Measurements from ENCODE around the gene CHRNE.

CHRNE gene

DNA sequence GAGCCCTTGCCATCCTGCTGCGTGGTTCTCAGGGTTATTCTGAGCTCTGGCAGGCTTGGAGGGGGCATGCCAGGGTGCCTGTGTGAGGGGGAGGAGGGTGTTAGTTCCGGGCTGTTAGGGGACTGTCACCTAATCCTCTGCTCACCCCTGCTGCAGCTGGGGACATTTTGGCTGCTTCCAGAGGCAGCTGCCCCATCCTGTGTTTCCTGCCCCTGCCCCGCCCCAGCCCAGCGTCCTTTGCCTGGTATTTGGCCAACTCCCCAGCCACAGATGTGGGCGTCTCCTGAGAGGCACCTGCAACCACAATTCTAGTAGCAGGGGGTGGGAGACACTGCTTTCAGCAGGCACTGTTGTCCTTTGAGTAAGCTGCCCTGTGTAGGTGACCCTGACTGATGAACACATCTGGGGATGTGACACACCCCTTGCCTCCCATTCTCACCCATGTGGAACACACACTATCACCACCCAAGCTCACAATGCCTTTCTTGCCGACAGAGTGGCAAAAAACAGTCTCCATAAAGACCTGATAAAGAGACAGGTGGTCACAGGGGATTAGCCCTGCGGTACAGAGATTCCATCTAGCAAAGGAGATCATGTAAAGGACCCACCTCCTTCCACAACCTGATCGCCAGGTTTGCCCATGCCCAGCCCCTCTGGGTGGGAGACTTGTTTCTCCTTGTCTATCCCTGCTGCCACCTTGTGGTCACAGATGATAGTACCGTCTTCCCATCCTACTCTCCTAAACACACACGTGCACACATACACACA is at the start of gene CHRNE:
TSS of gene CHRNE (minus strand) at position 48 of the 768 bp plus-strand sequence. CDS start at position 13, 35 bp downstream.
- in situ Hi-C loops (cut with HindIII; ENCODE audit: low sequenced_read_pairs): no loop called here

- in situ Hi-C loops (cut with HindIII; ENCODE audit: low sequenced_read_pairs): no loop called here
These were observed 48.6 kb upstream of the CHRNE start for GRCh38 chr17:4951486-4951885.

- in situ Hi-C loops (cut with HindIII; ENCODE audit: low sequenced_read_pairs): no loop called here
These were observed 47.9 kb upstream of the CHRNE start, which contains the start of gene ENO3 for GRCh38 chr17:4950746-4951204. ENO3 (plus strand) TSS chr17:4951119; CDS start chr17:4951830, 711 bp downstream.

- in situ Hi-C loops (cut with HindIII; ENCODE audit: low sequenced_read_pairs): no loop called here
These were observed 47.3 kb upstream of the CHRNE start for GRCh38 chr17:4950075-4950745.

GRCh38 chr17:4949321-4950074 is 46.6 kb upstream of the CHRNE start:
- in situ Hi-C loops (cut with HindIII; ENCODE audit: low sequenced_read_pairs): loop anchor here (5.0 kb wide), 1 partner anchor 53 kb away; no protein-coding TSS in a partner anchor

- in situ Hi-C loops (cut with HindIII; ENCODE audit: low sequenced_read_pairs): loop anchor here (5.0 kb wide), 1 partner anchor 53 kb away; no protein-coding TSS in a partner anchor
These were observed 46.0 kb upstream of the CHRNE start for GRCh38 chr17:4948931-4949320.

- in situ Hi-C loops (cut with HindIII; ENCODE audit: low sequenced_read_pairs): loop anchor here (5.0 kb wide), 1 partner anchor 54 kb away; no protein-coding TSS in a partner anchor
These were observed 45.5 kb upstream of the CHRNE start, which contains the start of gene PFN1 for GRCh38 chr17:4948166-4948930. PFN1 (minus strand) TSS chr17:4948530; CDS start chr17:4948394, 136 bp downstream.

DNA sequence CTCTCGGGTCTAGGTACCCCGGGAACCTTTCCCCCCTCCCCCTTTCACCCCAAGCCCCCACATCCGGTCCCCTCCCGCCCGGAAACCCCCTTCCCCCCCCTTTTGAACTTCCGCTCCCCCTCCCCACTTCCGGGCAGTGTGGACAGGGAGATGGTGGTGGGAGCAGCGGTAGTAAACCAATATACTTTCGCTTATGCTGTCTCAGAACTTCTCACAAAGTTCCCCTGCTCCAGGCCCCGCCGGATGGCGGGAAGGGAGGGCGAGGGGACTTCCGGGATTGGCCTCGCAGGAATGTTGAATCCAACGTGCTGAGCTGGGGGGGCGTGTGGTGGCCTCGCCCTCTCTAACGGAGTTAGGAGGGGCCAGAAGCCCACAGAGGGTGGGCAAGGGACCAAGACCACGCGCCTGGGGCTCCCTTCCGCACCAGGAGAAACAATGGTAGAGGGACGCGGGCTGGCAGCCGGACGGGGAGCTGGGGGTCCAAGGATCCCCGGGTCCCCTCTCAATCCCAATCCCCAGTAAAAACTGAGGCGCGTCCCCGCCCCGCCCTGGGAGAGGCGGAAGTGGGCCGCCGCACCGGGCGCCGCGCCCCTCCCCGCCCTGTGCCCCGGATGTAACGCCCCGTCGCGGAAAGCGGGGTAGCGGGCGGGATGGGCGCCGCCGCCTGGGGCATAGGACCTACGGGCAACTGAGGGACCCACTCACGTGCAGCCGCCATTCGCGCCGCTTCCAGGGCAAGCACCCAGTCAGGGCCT is 44.7 kb upstream of the CHRNE start:
- in situ Hi-C loops (cut with HindIII; ENCODE audit: low sequenced_read_pairs): loop anchor here (5.0 kb wide), 1 partner anchor 55 kb away; no protein-coding TSS in a partner anchor

GRCh38 chr17:4947010-4947410 is 44.1 kb upstream of the CHRNE start:
- in situ Hi-C loops (cut with HindIII; ENCODE audit: low sequenced_read_pairs): loop anchor here (5.0 kb wide), 1 partner anchor 55 kb away; no protein-coding TSS in a partner anchor

- in situ Hi-C loops (cut with HindIII; ENCODE audit: low sequenced_read_pairs): loop anchor here (5.0 kb wide), 1 partner anchor 56 kb away; no protein-coding TSS in a partner anchor
These were observed 43.5 kb upstream of the CHRNE start for GRCh38 chr17:4946312-4946976.

DNA sequence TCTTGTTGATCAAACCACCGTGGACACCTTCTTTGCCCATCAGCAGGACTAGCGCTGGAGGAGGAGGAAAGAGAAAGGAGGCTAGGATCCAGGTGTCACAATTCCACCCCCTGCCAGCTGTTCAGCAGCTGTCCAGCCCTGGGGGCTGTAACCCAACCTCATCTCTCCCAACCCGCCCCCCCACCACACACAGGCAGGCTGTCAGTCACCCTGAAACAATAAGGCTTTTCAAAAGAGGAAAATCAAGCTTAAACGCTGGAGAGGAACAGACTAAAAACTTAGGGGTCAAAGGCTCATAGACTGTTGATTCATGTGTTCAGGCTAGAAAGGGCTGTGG is 43.0 kb upstream of the CHRNE start:
- in situ Hi-C loops (cut with HindIII; ENCODE audit: low sequenced_read_pairs): loop anchor here (5.0 kb wide), 1 partner anchor 56 kb away; no protein-coding TSS in a partner anchor

DNA sequence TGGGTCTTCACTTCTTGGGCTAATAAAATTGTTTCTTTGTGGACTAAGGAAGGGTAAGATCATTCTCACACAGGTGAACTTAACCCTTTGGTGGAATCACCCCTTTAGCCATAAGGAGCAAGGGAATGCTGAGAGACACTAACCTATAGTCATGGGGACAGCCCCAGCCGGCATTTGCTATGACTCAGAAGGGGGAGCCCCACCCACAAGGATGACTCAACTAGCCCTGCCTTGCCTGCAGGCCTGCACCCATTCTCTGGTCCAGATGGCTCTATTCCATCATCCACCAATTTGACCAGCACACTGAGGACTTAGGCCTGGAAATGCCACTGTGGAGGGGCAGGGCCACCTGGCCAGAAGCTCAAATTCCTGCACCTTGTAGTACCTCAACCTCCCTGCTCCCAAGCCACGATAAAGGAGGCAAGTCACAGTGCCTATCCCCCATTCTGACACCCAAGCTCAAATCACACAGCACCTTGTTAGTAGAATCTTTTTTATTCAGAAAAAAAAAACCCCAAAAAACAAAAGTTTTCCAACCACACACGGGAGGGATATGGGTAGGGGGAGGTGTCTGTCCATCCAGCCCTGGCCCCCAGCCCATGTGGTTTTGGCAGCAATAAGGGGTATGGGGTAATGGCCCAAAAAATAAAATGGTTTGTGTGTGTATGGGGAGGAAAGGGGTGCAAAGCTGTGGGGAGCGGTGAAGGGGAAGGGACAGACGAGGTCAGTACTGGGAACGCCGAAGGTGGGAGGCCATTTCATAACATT is 42.5 kb upstream of the CHRNE start:
- in situ Hi-C loops (cut with HindIII; ENCODE audit: low sequenced_read_pairs): loop anchor here (5.0 kb wide), 1 partner anchor 57 kb away; no protein-coding TSS in a partner anchor

GRCh38 chr17:4944554-4945175 is 41.8 kb upstream of the CHRNE start:
- in situ Hi-C loops (cut with HindIII; ENCODE audit: low sequenced_read_pairs): loop anchor here (5.0 kb wide), 1 partner anchor 58 kb away; no protein-coding TSS in a partner anchor

GRCh38 chr17:4944163-4944553 is 41.3 kb upstream of the CHRNE start:
- in situ Hi-C loops (cut with HindIII; ENCODE audit: low sequenced_read_pairs): no loop called here

DNA sequence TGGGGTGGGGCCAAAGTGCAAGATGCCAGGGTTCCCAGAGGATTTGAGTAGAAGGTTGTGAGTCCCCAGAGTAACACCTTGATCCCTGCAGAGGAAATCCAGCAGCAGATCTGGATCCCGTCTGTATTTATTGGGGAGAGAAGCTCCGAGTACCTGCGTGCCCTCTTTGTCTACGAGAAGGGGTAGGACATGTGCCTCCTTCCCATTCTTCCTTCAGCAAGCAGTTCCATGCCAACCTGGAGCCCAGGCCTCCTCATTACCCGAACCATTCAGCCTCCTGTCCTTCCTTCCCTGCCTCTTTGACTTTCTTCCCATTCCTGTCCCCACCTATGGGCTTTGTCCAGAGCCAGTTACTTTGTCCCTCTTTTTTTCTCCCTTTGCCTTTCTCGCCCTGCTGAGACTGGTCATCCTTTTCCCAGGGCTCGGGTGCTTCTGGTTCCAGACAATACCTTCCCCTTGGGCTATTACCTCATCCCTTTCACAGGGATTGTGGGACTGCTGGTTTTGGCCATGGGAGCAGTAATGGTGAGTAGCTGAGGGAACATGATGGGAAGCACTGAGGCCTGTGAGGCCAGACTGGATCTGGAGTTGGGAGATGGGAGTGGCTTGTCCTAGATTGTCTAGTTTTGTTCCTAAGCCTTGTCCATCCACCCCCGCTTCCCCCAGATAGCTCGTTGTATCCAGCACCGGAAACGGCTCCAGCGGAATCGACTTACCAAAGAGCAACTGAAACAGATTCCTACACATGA is 40.0 kb upstream of the CHRNE start:
- in situ Hi-C loops (cut with HindIII; ENCODE audit: low sequenced_read_pairs): no loop called here

- in situ Hi-C loops (cut with HindIII; ENCODE audit: low sequenced_read_pairs): no loop called here
These were observed 38.4 kb upstream of the CHRNE start for GRCh38 chr17:4941319-4941610.

All from endothelial cell of hepatic sinusoid (primary cell).